22Rv1 (cell line): ENCODE results near the gene TEX2.

Experiments used
- ZFX ChIP-seq: fragments of 450-650 bp; IDR thresholded peaks from 2 replicates; pipeline ENCODE4 v1.6.1; 2017; ENCODE audit warnings: antibody characterized with exemption, borderline replicate concordance
- TF ChIP-seq, protein P1 (sequence below): fragments of 450-650 bp; IDR thresholded peaks from 2 replicates; pipeline ENCODE4 v1.5.1; 2017; ENCODE audit warnings: mild to moderate bottlenecking

DNA sequence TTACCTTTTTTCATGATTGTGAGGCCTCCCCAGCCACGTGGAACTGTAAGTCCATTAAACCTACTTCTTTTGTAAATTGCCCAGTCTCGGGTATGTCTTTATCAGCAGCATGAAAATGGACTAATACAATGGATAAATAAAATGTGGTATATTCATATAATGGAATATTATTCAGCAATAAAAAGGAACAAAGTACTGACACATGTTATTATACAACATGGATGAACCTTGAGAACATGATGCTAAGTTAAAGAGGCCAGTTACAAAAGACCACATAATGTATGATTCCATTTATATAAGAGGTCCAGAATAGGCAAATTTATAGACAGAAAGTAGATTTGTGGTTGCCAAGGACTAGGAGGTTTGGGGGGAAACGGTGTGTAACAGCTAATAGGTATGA lies 138.5 kb downstream of the TEX2 start:
- TF ChIP-seq, protein P1, sequence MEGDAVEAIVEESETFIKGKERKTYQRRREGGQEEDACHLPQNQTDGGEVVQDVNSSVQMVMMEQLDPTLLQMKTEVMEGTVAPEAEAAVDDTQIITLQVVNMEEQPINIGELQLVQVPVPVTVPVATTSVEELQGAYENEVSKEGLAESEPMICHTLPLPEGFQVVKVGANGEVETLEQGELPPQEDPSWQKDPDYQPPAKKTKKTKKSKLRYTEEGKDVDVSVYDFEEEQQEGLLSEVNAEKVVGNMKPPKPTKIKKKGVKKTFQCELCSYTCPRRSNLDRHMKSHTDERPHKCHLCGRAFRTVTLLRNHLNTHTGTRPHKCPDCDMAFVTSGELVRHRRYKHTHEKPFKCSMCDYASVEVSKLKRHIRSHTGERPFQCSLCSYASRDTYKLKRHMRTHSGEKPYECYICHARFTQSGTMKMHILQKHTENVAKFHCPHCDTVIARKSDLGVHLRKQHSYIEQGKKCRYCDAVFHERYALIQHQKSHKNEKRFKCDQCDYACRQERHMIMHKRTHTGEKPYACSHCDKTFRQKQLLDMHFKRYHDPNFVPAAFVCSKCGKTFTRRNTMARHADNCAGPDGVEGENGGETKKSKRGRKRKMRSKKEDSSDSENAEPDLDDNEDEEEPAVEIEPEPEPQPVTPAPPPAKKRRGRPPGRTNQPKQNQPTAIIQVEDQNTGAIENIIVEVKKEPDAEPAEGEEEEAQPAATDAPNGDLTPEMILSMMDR, result no peak
- no peak for TF ChIP-seq ZFX
